NCI-H524 (cell line): Measurements from ENCODE around the gene TMEM263.

Experiments used
- DNase-seq, 2 experiments: peaks; one replicate each; lab custom pipeline; 2025; lab: John Stamatoyannopoulos, UW

TMEM263 gene

DNA sequence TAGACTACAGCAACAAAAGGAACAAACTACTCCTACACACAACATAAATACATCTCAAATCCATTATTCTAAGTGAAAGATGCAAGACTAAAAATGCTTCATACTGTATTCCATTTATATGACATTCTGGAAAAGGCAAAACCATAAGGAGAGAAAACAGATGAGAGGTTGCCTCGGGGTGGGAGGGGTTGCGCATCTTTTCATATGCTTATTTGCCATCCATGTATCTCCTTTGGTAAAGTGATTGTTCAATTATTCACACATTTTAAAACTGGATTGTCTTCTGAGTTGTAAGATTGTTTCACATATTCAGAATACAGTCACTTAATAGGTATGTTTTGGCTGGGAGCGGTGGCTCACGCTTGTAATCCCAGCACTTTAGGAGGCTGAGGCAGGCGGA, 5.1 kb upstream of the TMEM263 start:
- no peak for DNase-seq

DNA sequence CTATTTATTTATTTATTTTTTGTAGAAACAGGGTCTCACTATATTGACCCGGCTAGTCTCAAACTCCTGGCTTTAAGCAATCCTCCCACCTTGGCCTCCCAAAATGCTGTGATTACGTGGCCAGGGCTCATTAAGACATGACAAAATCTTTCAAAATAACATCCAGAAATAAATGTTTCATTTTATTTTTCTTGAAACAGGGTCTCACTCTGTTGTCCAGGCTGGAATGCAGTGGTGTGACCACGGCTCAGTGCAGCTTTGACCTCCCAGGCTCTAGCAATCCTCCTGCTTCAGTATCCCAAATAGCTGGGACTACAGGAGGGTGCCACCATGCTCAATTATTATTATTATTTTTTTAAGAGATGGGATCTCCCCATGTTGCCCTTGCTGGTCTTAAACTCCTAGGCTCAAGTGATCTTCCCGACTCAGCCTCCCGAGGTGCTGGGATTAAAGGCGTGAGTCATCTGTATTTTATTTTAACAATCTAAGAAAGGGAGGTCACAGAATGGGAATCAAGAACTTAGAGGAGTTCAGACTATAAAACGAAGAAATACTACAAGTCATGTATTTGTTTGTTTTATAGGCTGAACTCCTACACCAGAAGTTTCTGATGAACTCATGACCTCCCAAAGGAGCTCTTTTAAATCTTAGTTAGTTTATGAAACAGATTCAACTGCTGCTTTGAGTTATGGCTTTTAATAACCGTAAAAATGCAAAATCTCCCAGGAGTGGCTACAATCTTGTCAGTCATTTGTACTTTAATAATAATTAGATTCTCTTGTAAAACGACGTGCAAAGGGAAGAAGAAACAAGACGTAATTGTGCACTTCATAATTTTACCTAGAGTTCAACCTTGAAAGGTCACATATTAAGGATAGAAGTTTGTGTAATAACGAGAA, 2.1 kb upstream of the TMEM263 start:
- DNase-seq = no peak

DNA sequence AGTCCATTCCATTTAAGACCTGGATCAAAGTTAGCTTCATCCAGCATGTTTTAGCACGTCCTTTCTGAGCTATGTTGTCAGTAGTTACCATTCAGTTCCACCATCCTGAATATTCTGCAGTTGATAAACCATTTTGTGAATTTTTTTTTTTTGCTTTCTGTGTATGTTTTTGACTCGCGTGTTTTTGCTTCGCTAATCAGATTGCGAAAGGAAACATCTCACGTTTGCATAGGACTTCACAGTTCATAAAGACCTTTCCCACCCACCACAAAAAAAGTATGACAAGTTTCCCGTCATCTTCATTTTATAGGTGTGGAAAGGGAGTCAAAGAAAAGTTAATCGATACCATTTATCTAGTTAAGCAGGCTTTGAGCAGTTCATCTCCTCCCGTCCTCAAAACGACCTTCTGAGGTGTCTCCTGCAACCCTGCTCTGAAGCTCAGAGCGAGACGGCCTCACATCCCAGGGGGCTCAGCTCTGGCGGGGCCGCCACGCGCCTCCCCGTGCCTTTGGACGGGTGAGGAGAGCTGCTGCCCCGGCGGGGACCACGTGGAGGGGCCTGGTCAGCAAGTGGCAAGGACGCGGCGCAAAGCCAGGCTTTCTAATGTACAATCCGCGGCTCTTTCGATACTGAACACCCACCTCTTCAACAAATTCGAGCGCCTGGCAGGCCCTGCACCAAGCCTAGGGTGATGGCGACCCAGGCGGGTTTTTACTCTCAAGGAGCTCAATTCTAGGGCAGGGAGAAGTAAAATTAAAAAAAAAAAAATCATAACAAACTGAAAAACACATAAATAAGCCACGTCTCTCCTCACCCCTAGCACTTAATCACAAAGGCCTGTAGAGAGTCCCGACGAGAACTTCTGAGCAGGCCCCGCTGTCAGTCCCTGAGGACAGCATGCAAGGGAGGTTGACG, 988 bp upstream of the TMEM263 start:
- DNase-seq = peak in 1 of 2 experiments; percentile 25

DNA sequence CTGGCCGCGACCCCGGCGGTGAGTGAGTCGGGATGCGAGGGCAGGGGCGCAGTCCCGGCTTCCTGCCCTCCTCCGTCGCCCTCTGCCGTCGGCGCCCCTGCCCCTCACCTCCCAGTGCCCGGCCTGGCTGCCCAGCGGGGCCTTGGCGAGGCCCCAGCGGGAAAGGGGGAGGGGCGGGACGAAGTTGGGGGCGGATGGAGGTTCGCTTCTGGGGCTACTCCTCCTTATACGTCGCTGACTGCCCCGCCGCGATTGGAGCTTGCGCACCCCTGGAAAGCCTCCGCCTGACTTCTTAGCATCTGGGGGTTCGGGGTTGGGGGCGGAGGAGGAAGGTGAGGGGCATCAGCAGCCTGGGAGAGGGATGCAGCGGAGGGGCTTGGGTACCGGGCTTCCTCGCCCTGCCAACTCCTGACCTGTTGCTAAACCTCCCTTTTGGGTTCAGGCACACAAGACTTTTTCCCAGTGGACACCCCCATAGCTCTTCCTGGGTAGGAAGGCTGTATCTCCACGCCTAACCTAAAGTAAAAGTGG, 406 bp downstream of the TMEM263 start:
- peak in 1 of 2 experiments; percentile 69 for DNase-seq

DNA sequence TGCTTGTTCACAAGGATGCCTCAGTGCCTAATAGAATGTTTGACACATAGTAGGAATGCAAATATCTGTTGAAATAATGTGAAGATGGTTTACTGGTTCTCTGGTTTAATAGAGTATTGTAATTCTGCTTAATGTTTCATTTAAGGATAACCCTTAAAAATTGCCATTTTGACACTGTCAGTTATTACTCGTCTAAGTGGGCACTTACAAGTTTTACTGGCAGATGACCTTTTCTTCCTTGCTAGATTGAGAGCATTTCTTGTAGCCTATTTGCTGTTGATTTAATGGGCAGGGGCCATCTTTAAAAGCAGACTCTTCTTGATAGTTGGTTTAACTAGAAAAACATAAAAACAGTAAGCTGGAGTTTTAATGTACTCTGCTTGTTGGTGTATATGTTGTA, 1.9 kb downstream of the TMEM263 start:
- DNase-seq = no peak

DNA sequence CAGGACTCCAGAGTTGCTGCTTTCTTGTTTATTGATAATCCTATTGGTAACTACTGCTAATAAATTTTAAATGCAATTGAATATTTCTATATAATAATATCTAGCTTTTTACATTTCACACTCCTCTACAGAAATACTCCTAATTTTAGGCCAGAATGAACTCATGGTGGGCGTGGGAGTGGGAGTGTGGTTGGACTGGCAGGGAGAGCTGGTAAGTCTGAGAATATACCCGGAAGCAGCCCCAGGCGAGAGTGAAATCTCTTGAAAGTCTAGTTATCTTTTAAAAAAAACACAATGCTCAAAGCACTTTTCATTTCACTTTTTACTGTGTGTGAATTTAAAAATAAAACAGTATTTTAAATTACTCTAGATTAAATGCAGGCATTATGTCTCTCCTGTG, 4.7 kb downstream of the TMEM263 start:
- no peak for DNase-seq

DNA sequence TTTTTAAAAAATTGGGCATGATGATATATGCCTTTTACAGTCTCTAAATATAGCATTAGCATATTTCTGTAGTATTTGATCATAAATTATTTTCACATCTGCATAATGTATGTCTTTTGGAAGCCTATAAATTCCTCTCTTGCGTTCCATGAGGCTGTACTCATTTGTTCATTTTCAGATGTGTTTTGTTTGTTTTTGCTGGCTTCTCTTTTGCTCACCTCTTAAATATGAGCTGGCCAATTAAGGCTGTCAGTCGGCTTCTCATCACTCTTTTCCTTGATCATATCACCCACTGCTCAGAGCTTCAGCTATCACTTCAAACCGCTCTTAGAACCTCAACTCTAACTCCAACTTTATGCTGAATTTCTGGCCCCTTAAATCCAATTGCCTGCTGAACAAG, 6.6 kb downstream of the TMEM263 start:
- DNase-seq = no peak

DNA sequence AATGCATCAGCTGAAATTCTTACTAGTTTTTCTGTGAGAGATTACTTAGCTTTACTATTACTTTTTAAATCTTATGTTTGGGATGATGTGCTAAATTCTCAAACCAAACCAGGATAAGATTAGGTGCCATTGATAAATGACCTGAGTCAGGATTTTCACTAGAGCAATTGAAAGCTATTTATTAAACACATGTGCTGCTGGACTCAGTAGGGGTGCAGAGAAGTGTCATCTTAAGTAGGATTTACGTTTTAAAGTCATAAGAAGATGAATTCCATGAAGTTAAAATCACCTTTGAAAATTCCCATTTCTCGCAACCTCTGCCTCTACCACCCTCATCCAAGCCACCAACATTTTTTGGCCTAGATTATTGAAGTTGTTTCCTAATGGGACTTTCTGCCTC, 8.8 kb downstream of the TMEM263 start:
- no peak for DNase-seq

DNA sequence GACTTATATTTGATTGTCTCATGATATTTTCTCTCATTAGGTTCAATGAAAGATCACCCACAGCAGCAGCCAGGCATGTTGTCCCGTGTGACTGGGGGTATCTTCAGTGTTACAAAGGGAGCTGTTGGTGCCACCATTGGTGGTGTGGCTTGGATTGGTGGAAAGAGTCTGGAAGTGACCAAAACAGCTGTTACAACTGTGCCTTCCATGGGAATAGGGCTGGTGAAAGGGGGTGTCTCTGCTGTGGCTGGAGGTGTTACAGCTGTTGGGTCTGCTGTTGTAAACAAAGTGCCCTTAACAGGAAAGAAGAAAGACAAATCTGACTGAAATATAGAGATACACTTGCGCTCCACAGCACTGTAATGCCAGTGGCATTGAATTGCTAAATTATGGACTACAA, 15.4 kb downstream of the TMEM263 start:
- DNase-seq = no peak

DNA sequence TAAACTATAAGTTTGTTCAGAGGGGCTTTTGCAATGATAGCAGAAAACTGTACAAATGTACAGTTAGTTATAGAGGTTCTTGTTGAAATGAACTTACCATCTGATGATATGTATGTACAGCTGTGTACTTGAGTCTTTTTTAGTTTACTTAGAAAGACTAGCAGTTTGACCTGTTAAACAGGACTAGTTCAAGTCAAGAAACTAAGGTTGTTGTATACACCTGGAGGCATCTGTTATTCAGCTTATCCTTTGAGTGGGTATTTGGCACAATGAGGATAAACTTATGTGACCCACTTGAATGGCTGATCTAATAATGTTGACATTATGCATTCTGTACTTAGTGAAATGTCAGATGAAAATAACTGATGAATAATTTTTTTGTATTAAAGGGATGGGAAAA, 17.8 kb downstream of the TMEM263 start:
- DNase-seq = peak in 1 of 2 experiments; percentile 35

DNA sequence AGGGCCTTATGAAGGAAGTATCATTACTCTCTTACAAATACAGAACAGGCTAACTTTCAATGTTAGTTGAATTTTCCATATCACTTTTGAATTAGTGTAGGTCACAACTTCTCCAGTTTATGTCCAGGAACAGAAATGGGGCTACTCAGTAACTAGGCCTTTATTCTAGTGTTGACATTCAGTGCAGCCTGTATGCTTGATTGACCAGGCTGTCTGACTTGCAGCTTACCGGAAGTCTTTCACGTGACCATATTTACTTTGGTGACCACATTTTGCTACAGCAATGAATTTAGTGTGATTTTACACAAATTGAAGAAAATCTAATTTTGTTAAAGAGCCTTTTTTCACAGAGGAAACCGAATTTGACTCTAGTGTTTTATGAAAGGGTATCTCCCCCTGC, 18.8 kb downstream of the TMEM263 start:
- DNase-seq = no peak

DNA sequence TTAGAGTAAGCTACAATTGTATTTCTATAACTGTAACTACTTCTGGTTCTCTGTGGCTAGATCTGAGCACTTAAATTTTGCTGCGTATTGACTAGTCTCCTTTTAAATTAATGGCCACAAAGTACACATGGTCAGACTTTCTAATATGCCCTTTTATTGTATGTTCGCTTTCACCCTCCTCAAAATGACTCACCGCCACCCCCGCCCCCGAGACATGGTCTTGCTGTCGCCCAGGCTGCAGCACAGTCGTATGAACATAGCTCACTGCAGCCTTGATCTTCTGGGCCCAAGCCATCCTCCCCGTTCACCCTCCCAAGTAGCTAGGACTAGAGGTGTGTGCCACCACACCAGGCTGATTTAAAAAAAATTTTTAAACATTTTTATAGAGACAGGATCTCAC, 19.4 kb downstream of the TMEM263 start:
- DNase-seq = no peak

DNA sequence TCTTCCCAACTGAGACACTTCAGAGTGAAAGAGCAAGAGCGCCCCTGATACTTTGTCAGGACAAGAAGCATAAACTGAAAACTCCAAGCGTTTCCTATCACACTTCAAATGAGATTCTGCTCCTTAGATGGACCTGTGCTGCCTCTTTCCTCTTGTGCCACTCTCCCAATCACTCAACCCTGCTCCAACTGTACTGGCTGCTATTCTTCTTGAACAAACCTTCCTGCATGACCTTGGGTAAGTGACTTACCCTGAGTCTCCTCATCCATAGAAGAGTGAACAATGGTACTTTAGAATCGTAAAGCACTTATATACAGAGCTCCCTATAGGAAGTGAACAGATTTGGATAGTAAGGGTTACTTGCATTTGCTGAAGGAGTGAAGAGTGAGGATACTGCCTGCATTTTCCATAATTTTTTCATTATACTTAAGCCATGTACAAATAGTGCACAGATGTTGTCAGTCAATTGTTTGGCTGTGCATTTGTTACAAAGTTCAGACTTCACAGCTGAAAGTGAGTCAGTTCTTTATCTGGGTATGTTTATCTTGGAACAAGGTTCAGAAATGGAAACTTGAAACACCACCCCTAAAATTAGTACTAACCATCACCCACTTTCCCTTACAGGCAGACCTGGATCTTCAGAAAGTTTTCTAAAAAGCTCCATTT, 20.4 kb downstream of the TMEM263 start:
- no peak for DNase-seq

DNA sequence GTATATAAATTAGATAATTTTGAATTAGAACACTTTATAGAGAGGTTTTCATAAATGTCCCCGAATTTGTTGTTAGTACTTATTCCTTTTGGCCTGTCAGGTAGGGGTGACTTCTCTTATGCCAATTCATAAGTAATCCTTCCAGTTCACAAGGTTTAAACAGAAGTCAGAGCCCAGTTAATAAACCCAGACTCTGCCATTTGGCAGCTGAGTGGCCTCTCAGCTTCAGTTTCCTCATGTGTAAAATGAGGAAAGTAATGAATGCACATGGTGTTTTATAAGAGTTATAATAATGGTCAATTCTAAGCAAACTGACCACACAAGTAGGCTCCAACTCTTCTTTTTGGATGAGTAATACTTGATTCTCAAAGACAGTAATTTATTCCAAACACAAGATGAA, 21.0 kb downstream of the TMEM263 start:
- DNase-seq = no peak

DNA sequence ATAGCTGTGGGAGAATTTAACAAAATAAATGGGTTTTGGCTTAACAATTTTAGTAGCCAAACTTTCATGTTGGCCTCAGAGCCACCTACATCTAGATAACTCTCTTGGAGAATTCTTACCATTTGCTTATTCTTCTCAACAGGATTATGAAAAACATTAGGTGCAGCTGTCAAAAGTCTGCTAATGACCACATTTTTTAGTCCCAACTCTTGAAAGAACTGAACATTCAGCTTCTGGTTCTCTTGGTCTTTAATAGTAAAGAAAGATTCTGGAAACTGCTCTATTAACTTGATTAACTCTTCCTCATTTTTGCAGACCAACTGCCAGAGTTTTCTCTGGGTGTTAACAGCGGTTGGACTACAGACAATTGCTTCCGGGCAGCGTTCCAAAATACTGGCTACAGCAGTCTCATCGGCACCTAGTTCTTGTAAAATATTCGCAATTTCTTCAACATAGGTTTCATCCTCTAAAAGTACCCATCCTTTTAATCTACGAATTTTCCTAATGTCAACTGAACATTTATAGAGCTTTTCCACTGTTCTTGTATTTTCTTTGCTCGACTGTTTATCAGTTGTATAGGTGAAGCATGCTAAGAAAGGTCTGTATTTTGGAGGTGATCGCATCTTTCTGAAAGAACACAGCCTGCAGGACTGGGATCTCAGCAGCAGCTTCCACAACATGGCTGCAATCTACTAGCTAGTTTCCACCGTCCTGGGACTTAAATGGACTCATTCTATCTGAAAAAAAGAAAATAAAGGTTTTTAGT, 22.5 kb downstream of the TMEM263 start:
- DNase-seq = no peak

DNA sequence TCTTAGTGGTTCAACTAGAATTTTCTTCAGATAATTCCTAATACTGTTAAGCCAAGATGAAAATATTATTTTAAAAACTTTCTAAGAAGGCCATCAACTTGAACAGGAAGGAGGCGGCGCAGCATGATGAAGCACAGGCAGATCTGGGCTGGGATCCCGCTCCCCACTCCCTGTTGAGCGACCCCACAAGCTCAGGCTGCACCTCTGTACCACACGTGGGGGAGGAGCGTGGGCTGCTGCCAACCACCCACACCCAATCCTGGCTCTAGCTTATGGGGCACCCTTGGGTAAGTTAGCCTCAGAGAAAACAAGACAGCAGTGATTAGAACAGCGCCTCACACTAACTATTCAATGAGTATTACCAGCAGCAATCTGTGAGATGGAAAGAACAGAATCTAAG, 25.2 kb downstream of the TMEM263 start:
- no peak for DNase-seq

DNA sequence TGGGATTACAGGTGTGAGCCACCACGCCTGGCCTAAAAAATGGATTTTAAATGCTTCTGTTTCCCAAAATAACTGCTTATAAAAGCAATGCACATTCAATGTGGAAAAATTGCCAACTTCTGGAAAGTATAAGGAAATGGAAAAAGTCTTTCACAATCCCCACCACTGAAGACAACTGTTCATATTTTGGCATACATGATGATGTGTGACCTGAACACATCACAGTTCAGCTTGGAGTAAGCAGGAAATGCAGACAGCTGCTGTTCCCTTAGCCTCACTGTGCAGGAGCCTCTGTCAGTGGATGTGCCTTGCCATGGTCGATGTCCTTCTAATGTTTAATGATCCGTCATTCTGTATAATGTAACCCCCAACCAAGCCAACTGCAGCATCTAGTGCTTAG, 26.1 kb downstream of the TMEM263 start:
- DNase-seq = no peak

DNA sequence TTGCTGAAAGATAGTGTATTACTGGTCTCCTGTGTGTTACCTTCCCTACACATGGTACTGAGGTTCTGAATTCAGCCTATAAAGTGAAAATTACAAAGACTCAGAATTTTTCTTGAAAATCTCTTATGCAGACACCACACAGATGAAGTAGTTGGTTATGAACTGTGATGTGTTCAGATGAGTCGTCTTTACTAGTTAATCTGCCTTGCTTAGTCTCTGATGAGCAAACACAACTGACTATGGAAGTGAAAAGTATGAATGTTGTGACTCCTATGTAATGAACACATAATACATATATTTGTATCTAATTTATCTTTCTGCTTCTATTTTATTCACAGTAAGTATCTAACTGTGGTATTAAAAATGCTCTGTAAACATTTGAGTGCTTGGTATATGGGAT, 26.5 kb downstream of the TMEM263 start:
- DNase-seq = no peak

DNA sequence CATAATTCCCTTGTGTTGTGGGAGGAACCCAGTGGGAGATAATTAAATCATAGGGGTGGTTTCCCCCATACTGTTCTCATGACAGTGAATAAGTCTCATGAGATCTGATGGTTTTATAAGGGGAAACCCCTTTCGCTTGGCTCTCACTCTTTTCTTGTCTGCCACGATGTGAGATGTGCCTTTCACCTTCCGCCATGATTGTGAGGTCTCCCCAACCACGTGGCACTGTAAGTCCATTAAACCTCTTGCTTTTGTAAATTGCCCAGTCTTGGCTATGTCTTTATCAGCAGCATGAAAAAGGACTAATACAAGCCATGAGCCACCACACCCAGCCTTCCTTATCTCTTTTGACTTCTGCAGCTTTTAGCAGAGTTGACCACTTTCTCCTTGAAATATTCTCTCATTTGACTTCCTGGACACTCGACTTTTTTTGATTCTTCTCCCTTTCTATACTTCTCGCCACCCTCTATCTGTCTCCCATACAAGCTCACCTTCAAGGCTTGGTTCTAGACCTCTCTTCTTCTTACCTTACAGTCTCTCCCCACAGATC, 29.0 kb downstream of the TMEM263 start:
- DNase-seq = no peak

DNA sequence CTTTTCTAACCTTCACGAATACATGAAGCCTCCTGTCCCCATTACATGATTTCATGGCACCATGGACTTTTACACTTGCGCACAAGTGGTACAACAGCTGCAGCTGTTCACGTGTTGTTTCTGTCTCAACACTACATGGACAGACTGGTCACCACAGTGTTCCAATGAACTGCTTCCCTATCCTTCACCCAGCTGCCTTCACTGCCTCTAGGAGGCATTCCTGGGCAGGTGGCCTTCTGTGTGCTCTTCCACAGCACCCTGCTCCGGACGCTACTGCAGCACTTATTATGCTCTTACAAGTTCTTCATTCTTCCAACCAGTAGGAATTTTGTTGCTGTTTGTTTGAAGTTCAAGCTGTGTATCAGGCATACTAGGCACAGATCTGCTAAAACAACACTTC, 29.8 kb downstream of the TMEM263 start:
- no peak for DNase-seq

DNA sequence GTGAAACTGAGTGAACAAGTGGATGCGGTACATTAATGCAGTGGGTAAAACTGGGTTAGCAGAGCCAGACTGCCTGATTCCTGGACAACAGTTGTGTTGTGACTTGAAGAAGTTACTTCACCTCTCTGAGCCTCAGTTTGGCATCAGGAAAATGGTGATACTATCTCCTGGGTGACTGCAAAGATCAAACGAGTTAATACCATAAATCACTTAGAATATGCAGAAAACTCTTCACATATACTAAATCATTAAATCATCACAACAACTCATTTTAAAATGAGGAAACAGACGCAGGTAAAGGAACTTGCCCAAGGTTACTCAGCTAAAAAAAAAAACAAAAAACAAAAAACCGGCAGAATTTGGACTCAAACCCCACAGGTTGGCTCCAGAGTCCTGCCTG, 30.4 kb downstream of the TMEM263 start:
- DNase-seq = no peak
